A673 (cell line): Measurements from ENCODE around the gene ABCA2. TPM values are rescaled to one million over a fixed set of nuclear protein-coding genes. Genes with fewer than 3 reads are reported as not detected.

ENCODE experiments used
- BruUV-seq: library from RNA; stranded (reverse); fragments of 400-500 nt; replicated peaks from 2 replicates; lab custom pipeline; 2021; lab: Mats Ljungman, UMichigan
- CTCF ChIA-PET: fragments of 300-600 bp; sonication (Branson Sonifier 250); formaldehyde crosslinking; loops from one replicate; lab custom pipeline; 2022; ENCODE audit warnings: antibody characterized with exemption; lab: Charles Lee
- POLR2A ChIA-PET: fragments of 300-600 bp; sonication (Branson Sonifier 250); formaldehyde crosslinking; loops from one replicate; lab custom pipeline; 2022; ENCODE audit warnings: antibody characterized with exemption; ENCODE audit not compliant: low non-redundant PET; lab: Charles Lee
- DNase-seq: peaks from one replicate; pipeline ENCODE4 v3.0.0-alpha.2; 2015; ENCODE audit warnings: low spot score
- H3K27ac ChIP-seq: fragments of 200-600 bp; sonication (generic); 2 replicates; pipeline ENCODE4 v1.5.1; 2016; ENCODE audit warnings: mixed run types, low read depth, mild to moderate bottlenecking, mixed read lengths, antibody characterized with exemption, low read length; ENCODE audit not compliant: poor library complexity, severe bottlenecking
- H3K27me3 ChIP-seq: fragments of 200-600 bp; sonication (generic); replicated peaks from 2 replicates; pipeline ENCODE4 v1.6.1; 2017; ENCODE audit warnings: mixed run types, low read depth, mild to moderate bottlenecking, mixed read lengths, antibody characterized with exemption, low read length; ENCODE audit not compliant: insufficient read depth, poor library complexity
- H3K36me3 ChIP-seq: fragments of 200-600 bp; sonication (generic); 2 replicates; pipeline ENCODE4 v1.6.1; 2016; ENCODE audit warnings: mixed run types, mild to moderate bottlenecking, mixed read lengths, antibody characterized with exemption, low read length; ENCODE audit not compliant: insufficient read depth, poor library complexity, severe bottlenecking
- H3K4me1 ChIP-seq: fragments of 200-600 bp; sonication (generic); 2 replicates; pipeline ENCODE4 v1.6.1; 2017; ENCODE audit warnings: mixed run types, mild to moderate bottlenecking, mixed read lengths, antibody characterized with exemption, low read length; ENCODE audit not compliant: insufficient read depth, poor library complexity, severe bottlenecking
- H3K4me3 ChIP-seq: fragments of 200-600 bp; sonication (generic); 2 replicates; pipeline ENCODE4 v1.5.1; 2016; ENCODE audit warnings: low read depth, mixed run types, mild to moderate bottlenecking, mixed read lengths, low read length; ENCODE audit not compliant: poor library complexity, severe bottlenecking
- H3K9me3 ChIP-seq: fragments of 200-600 bp; sonication (generic); 2 replicates; pipeline ENCODE4 v1.6.1; 2016; ENCODE audit warnings: mixed run types, low read depth, mild to moderate bottlenecking, mixed read lengths, antibody characterized with exemption, low read length; ENCODE audit not compliant: poor library complexity, severe bottlenecking
- EZH2 ChIP-seq: fragments of 200-600 bp; sonication (generic); IDR thresholded peaks from 2 replicates; pipeline ENCODE4 v1.6.1; 2017; ENCODE audit warnings: borderline replicate concordance, low read depth, mild to moderate bottlenecking, mixed read lengths, antibody characterized with exemption, low read length; ENCODE audit not compliant: poor library complexity, severe bottlenecking
- intact Hi-C: fragments of 100-400 bp; cut with micrococcal nuclease; formaldehyde crosslinking; loops from one replicate; pipeline ENCODE4 v1.10.0; 2022; ENCODE audit not compliant: unreplicated experiment
- total RNA-seq: library from RNA; stranded (reverse); gene quantifications from 2 replicates; pipeline ENCODE4 v1.2.3, GENCODE V29; 2021
- TF ChIP-seq, protein P1 (sequence below): fragments of 300-800, 200-600 bp; sonication (generic); conservative IDR thresholded peaks from 2 replicates; pipeline ENCODE4 v1.5.1; 2017; ENCODE audit warnings: low read depth, mild to moderate bottlenecking, antibody characterized with exemption, low read length, moderate library complexity, mixed read lengths

ABCA2 gene
- total RNA-seq, 1 experiment from 2014 or later, result 27.8 TPM

DNA sequence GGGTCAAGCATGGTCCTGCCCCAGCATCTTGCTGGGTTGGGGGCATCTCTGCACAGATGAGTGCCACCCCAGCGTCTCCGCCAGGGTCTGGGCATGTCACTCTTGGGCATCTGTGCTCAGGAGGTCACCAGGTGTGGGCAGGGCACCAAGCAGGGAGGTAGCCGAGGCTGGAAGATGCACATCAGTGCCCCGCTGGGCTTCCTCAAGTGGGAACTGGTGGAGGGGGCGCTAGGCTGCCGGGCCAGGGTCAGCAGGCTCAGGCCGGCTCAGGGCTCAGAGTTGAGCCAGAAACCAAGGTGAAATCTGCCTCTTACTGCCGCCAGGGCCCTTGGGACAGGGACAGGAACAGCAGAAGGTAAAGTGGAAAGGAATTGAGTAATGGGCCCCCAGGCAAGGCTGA, 7.9 kb upstream of the ABCA2 start:
- Histone ChIP-seq H3K4me1 (peaks cover 13% of the 10 kb centered on the region), H3K4me3 (no peak overlapping the region), H3K27ac (no peak overlapping the region), H3K27me3 (no peaks in the 10 kb centered on the region), H3K36me3 (peaks cover 16% of the 10 kb centered on the region), H3K9me3 (no peaks in the 10 kb centered on the region)
- CTCF ChIA-PET, result interaction anchor here (0.6 to 1.9 kb wide), 10 partner anchors 9 to 249 kb away, joined by 3 to 17 read pairs (median 3); partner anchors contain the start of genes NPDC1 and TMEM141
- no peak for DNase-seq
- TF ChIP-seq, protein P1, sequence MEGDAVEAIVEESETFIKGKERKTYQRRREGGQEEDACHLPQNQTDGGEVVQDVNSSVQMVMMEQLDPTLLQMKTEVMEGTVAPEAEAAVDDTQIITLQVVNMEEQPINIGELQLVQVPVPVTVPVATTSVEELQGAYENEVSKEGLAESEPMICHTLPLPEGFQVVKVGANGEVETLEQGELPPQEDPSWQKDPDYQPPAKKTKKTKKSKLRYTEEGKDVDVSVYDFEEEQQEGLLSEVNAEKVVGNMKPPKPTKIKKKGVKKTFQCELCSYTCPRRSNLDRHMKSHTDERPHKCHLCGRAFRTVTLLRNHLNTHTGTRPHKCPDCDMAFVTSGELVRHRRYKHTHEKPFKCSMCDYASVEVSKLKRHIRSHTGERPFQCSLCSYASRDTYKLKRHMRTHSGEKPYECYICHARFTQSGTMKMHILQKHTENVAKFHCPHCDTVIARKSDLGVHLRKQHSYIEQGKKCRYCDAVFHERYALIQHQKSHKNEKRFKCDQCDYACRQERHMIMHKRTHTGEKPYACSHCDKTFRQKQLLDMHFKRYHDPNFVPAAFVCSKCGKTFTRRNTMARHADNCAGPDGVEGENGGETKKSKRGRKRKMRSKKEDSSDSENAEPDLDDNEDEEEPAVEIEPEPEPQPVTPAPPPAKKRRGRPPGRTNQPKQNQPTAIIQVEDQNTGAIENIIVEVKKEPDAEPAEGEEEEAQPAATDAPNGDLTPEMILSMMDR, result no peak
- TF ChIP-seq EZH2, result no peak
- POLR2A ChIA-PET, result no interaction called here
- intact Hi-C loops, result loop anchor here (1.0 kb wide), 1 partner anchor 249 kb away; no protein-coding TSS in a partner anchor
- no TSS peak for BruUV-seq

DNA sequence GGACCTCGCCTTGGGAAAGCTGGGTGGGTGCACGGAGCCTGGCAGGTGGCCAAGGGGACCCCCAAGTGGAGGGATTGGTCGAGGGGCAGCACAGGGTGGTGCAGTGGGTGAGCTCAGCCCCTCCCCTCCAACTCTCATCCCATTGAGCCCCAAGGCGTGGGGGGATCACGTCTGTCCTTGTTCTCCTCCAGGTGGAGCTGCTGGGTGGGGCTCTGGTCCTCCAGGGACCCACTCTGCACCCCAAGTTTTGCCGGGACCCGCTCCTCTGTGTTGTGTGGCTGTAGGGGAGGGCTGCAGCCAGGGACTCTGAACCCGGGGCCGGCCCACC, 7.4 kb upstream of the ABCA2 start:
- POLR2A ChIA-PET, result no interaction called here
- H3K36me3 ChIP-seq, result peaks cover 11% of the 10 kb centered on the region
- CTCF ChIA-PET, result interaction anchor here (0.6 to 1.9 kb wide), 17 partner anchors 9 to 373 kb away, joined by 3 to 17 read pairs (median 3); partner anchors contain the start of genes AJM1, NPDC1 and TMEM141
- H3K4me3 ChIP-seq, result no peak overlapping the region
- H3K27me3 ChIP-seq, result no peaks in the 10 kb centered on the region
- no peaks in the 10 kb centered on the region for H3K9me3 ChIP-seq
- no TSS peak for BruUV-seq
- H3K4me1 ChIP-seq, result peaks cover 9% of the 10 kb centered on the region
- intact Hi-C loops, result loop anchor here (1.0 kb wide), 1 partner anchor 248 kb away; no protein-coding TSS in a partner anchor
- no peak overlapping the region for H3K27ac ChIP-seq
- no peak for DNase-seq
- TF ChIP-seq EZH2, result no peak
- TF ChIP-seq, protein P1, result peak; percentile 31; the same call in 1 of the 2 replicates

DNA sequence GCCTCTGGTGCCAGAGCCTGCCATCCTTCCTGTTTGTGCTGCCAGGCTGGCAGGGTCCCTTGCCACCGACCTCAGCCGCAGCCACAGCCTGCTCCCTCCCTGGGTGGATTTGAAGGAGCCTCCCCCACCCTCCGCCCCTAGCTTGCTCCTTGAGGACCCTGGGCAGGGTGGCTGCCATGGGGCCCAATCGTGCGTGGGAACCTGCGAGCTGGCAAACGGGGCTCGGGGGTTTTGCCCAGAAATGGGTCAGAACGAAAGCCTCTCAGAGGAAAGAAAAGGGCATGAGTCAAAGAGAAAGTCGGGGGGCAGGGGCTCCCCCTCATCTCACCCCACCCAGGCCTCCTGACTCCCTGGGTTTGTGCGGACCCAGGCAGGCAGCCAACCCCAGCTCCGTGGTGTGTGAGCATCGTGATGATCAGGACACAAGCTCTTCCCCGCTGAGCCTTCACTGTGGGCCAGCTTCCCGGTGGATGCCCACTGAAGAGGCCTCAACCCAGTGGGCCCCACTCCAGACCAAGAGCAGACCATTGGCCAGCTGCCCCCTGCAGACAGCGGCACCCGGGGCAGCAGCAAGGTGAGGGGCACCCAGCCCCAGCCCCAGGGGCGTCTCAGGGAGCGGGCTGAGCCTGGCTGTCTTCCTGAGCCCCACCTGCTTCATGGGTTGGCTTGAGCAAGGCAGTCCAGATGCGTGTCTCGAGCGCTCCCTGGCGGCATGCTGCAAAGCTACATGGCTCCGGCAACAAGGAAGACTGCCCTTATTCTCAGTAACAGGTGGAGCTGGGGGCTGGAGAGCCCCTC, 6.9 kb upstream of the ABCA2 start:
- Histone ChIP-seq H3K27ac (no peak overlapping the region), H3K4me3 (peak overlapping the region; percentile 22), H3K9me3 (no peaks in the 10 kb centered on the region), H3K36me3 (peaks cover 10% of the 10 kb centered on the region), H3K4me1 (peaks cover 9% of the 10 kb centered on the region), H3K27me3 (no peaks in the 10 kb centered on the region)
- TF ChIP-seq, protein P1, result peak; percentile 96
- TF ChIP-seq EZH2, result no peak
- intact Hi-C loops, result loop anchor here (1.0 kb wide), 1 partner anchor 248 kb away; no protein-coding TSS in a partner anchor
- POLR2A ChIA-PET, result interaction anchor here (0.6 kb wide), 2 partner anchors 10 to 13 kb away, joined by 3 to 4 read pairs; no protein-coding TSS in a partner anchor
- peak; percentile 89 for DNase-seq
- no TSS peak for BruUV-seq
- CTCF ChIA-PET, result interaction anchor here (0.6 to 1.9 kb wide), 20 partner anchors 10 to 373 kb away, joined by 3 to 17 read pairs (median 3); partner anchors contain the start of genes AJM1, MAN1B1, NPDC1 and TMEM141
